ENCODE data around the gene GPR137.

DNA sequence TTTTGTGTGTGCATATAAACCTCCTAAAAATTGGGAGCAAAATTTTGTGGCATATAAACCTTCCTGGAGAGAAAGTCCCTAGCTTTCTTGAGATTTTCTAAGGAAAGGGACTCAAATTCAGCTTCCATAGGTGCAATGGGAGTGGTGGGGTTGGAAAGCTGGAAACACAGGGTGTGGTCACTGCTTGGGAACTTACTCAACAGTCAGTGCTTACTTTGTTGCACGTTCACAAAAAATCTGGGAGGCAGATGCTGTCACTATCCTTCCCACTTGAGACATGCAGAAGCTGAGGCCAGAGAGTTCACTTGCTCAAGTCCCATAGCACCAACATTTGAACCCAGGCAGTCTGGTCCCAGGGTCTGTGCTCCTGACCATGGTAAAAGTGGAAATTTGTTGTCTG, 10.6 kb downstream of the GPR137 start:
- TF ChIP-seq CREB1 (IDR thresholded peaks at IDR 0.05; ENCODE audit: low read depth), result no peak
- no peak for TF ChIP-seq EP300 (IDR thresholded peaks at IDR 0.05; ENCODE audit: borderline replicate concordance)
- no peak for TF ChIP-seq MAX (IDR thresholded peaks at IDR 0.05)
- TF ChIP-seq, protein P1, sequence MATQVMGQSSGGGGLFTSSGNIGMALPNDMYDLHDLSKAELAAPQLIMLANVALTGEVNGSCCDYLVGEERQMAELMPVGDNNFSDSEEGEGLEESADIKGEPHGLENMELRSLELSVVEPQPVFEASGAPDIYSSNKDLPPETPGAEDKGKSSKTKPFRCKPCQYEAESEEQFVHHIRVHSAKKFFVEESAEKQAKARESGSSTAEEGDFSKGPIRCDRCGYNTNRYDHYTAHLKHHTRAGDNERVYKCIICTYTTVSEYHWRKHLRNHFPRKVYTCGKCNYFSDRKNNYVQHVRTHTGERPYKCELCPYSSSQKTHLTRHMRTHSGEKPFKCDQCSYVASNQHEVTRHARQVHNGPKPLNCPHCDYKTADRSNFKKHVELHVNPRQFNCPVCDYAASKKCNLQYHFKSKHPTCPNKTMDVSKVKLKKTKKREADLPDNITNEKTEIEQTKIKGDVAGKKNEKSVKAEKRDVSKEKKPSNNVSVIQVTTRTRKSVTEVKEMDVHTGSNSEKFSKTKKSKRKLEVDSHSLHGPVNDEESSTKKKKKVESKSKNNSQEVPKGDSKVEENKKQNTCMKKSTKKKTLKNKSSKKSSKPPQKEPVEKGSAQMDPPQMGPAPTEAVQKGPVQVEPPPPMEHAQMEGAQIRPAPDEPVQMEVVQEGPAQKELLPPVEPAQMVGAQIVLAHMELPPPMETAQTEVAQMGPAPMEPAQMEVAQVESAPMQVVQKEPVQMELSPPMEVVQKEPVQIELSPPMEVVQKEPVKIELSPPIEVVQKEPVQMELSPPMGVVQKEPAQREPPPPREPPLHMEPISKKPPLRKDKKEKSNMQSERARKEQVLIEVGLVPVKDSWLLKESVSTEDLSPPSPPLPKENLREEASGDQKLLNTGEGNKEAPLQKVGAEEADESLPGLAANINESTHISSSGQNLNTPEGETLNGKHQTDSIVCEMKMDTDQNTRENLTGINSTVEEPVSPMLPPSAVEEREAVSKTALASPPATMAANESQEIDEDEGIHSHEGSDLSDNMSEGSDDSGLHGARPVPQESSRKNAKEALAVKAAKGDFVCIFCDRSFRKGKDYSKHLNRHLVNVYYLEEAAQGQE (IDR thresholded peaks at IDR 0.05; ENCODE audit: low read depth), result no peak
- no peak for TF ChIP-seq CEBPB (IDR thresholded peaks at IDR 0.05)
- no peak for TF ChIP-seq EGR1 (IDR thresholded peaks at IDR 0.05)
- TF ChIP-seq RAD21 (IDR thresholded peaks at IDR 0.05; ENCODE audit: low read depth), result no peak
- no peak for TF ChIP-seq USF1 (IDR thresholded peaks at IDR 0.05)
- no peak for TF ChIP-seq NFIC (IDR thresholded peaks at IDR 0.05)
- no peak for TF ChIP-seq YY1 (IDR thresholded peaks at IDR 0.05; ENCODE audit: low read depth)
- no peak for TF ChIP-seq FOXM1 (IDR thresholded peaks at IDR 0.05; ENCODE audit: borderline replicate concordance, low read depth)
- TF ChIP-seq TEAD4 (IDR thresholded peaks at IDR 0.05), result no peak
- no peak for TF ChIP-seq TCF12 (IDR thresholded peaks at IDR 0.05; ENCODE audit: low read depth)
- TF ChIP-seq TAF1 (IDR thresholded peaks at IDR 0.05; ENCODE audit: low read depth), result no peak
